ENCODE data around the gene FOXN3.

DNA sequence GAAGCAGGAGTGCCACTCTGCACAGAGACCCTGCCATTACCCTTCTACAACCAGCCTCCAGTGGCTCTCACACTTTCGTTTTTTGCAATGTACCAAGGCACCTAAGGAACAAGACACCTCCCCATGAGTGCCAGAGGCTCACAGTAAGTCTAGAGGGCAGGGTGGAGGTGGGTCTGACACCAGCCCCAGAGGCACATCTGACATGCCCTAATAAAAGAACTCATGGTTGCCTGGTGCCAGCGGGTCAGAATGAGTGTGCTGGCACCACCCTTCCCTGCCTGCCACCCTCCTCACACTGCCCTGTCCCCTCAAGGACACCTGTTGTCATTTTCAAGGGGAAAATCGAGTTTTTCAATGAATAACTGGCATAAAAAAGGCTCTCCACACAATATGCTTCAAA, 161.2 kb downstream of the FOXN3 start:
- no peak for TF ChIP-seq CTCF (IDR thresholded peaks at IDR 0.05)
- no peak for TF ChIP-seq POLR2A (IDR thresholded peaks at IDR 0.05)

Data from lower leg skin (tissue), 3 donors.